IPS DF 6.9 (cell line): ENCODE measurements around the gene OSM.

Experiments
- DNase-seq: peaks from one replicate; pipeline ENCODE4 v3.0.0-alpha.2; 2013; ENCODE audit warnings: low read depth, low spot score
- H3K27ac ChIP-seq: one replicate; pipeline ENCODE4 v1.5.1; 2013; ENCODE audit warnings: low read length, control low read depth
- H3K27me3 ChIP-seq: 2 replicates; pipeline ENCODE4 v1.6.1; 2013; ENCODE audit warnings: mild to moderate bottlenecking, low read length; ENCODE audit not compliant: control insufficient read depth, insufficient read depth
- H3K36me3 ChIP-seq: 2 replicates; pipeline ENCODE4 v1.6.1; 2013; ENCODE audit warnings: low read length; ENCODE audit not compliant: control insufficient read depth, insufficient read depth
- H3K4me1 ChIP-seq: 2 replicates; pipeline ENCODE4 v1.6.1; 2013; ENCODE audit warnings: low read length; ENCODE audit not compliant: control insufficient read depth, insufficient read depth
- H3K4me3 ChIP-seq: 2 replicates; pipeline ENCODE4 v1.5.1; 2013; ENCODE audit warnings: mild to moderate bottlenecking, low read length
- H3K9me3 ChIP-seq: 2 replicates; pipeline ENCODE4 v1.6.1; 2013; ENCODE audit warnings: low read length, inconsistent platforms; ENCODE audit not compliant: control insufficient read depth, insufficient read depth
- WGBS: extraction: QIAGEN DNeasy Blood & Tissue Kit; methylation state at CpG from one replicate; pipeline ENCODE4 v1.1.7; 2013; ENCODE audit warnings: mixed read lengths, missing lambda C conversion rate; ENCODE audit not compliant: insufficient read length, insufficient coverage; 5-methylcytosine and 5-hydroxymethylcytosine counted together

The OSM gene

DNA sequence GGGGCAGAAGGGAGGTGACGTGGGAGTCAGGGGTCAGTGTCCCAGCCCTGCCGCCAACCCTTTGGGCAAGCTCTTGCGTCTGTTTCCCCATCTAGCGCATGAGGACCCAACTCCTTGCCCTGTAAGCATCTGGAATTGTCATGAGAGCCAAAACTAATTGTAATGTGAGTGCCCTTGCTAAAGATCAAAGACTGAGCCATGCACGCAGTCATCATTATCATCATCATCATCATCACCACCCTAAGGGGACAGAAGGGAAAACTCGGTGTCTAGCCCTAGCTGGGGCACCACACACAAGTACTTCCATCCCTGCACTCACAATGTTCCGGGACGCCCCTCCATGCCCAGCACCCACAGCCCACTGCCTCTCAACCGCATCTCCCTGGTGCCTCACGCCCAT is 22.6 kb downstream of the OSM start:
- no peaks in the 10 kb centered on the region for H3K9me3 ChIP-seq
- H3K36me3 ChIP-seq: peaks cover 3% of the 10 kb centered on the region; the same call in 1 of the 2 replicates
- no CpG with 5 or more reads among the region's 10 CpGs for WGBS
- no peak overlapping the region for H3K27ac ChIP-seq
- no peak overlapping the region for H3K4me3 ChIP-seq
- no peaks in the 10 kb centered on the region for H3K27me3 ChIP-seq
- DNase-seq: no peak
- H3K4me1 ChIP-seq: peaks cover 2% of the 10 kb centered on the region

DNA sequence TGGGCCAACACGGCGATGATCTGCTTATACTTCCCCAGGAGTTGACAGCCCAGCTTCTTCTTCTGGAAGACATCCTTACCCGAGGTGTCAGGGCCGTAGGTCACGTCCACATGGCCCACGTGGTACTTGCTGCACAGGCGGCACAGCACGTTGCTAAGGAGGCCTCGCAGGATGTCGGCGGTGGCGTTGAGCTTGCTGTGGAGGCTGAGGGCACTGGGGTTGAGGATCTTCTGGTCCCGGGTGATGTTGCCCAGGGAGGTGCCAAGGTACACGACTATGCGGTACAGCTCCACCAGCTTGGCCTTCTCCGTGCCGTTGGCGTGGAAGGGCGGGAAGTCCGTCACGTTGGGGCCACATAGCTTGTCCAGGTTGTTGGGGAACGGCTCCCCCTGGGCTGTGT is 23.0 kb downstream of the OSM start:
- peaks cover 3% of the 10 kb centered on the region; the same call in 1 of the 2 replicates for H3K36me3 ChIP-seq
- no peaks in the 10 kb centered on the region for H3K9me3 ChIP-seq
- H3K4me3 ChIP-seq: no peak overlapping the region
- no peak overlapping the region for H3K27ac ChIP-seq
- WGBS: no CpG with 5 or more reads among the region's 22 CpGs
- DNase-seq: no peak
- no peaks in the 10 kb centered on the region for H3K27me3 ChIP-seq
- peaks cover 5% of the 10 kb centered on the region for H3K4me1 ChIP-seq

DNA sequence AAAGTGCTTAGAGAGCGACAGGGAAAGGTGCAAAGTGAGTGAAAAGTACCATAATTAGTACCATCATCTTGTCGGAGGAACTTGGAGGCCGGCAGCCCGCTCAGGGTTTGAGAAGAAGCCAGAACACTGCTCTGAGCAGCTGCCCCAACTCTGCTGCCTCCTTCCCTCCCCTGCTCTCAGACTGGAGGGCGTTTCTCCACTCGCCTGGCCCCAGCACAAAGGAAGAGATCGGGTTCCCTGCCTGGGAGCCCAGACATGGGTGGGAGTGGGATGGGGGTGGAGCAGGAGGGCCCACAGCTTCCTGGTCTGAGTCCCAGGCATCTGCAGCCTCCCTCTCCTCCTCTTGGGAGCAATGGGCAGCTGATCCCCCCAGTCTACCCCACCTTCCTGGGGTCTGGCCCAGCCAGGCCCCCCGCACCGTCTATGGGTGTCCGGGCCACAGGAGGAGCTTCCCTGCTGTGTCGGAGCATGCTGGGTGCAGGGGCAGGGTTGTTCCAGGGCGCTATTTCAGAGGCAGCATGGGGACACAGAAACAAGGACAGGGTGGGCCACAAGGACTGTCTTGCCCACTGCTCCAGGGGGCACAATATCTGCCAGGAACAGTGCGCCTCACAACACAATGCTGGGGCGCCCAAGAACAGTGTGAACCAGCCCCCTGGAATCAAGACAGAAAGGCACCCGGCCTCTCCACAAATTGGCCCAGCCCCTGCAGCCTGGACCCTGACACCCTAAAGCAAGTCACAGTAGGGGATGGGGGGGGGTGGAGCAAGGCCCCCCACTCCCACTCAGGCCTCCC is 24.9 kb downstream of the OSM start:
- WGBS: no CpG with 5 or more reads among the region's 15 CpGs
- Histone ChIP-seq H3K27ac (no peak overlapping the region), H3K36me3 (peaks cover 3% of the 10 kb centered on the region; the same call in 1 of the 2 replicates), H3K9me3 (no peaks in the 10 kb centered on the region), H3K27me3 (no peaks in the 10 kb centered on the region), H3K4me1 (peaks cover 5% of the 10 kb centered on the region), H3K4me3 (no peak overlapping the region)
- no peak for DNase-seq

DNA sequence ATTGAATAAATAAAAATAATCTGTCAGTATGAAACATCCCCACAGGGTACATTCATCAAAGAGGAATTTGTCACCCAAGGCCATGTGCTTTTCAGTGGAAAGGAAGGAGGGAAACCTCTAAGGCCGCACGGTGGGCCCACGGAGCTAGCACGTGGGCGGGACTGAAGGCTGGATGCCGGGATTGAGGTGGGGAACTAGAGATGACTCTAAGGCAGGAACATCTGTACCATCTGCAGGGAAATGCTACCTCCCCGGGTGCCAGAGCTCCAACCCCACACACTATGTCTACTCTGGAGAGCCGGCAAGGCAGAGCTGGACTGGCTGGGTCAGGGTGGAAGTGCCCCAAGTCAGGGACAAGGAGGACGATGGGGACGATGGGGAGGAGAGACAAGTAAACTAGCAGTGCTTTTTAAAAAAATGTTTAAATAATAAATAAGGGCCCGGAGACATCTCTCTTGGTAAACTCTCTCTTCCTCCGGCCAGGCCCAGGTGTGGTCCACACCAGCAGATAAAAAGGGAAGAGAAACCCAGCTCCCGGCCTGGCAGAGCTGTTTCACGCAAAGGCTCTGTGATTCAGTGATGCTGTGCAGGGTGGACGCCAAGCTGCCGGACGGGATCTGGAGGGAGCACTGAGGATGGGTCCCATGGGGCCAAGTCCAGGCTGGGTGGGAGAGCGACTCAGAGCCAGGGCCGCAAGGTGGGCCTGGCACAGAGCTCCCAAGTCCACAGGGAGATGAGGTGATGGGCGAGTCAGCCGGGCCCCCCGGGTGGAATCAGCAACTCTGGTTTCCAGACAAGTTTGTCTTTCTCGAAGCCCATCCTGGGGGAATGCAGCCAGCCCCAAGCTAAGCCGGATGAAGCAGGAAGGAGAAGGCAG is 25.9 kb downstream of the OSM start:
- Histone ChIP-seq H3K27ac (no peak overlapping the region), H3K36me3 (peaks cover 3% of the 10 kb centered on the region; the same call in 1 of the 2 replicates), H3K27me3 (no peaks in the 10 kb centered on the region), H3K4me3 (no peak overlapping the region), H3K4me1 (peaks cover 3% of the 10 kb centered on the region), H3K9me3 (no peaks in the 10 kb centered on the region)
- no peak for DNase-seq
- no CpG with 5 or more reads among the region's 24 CpGs for WGBS

DNA sequence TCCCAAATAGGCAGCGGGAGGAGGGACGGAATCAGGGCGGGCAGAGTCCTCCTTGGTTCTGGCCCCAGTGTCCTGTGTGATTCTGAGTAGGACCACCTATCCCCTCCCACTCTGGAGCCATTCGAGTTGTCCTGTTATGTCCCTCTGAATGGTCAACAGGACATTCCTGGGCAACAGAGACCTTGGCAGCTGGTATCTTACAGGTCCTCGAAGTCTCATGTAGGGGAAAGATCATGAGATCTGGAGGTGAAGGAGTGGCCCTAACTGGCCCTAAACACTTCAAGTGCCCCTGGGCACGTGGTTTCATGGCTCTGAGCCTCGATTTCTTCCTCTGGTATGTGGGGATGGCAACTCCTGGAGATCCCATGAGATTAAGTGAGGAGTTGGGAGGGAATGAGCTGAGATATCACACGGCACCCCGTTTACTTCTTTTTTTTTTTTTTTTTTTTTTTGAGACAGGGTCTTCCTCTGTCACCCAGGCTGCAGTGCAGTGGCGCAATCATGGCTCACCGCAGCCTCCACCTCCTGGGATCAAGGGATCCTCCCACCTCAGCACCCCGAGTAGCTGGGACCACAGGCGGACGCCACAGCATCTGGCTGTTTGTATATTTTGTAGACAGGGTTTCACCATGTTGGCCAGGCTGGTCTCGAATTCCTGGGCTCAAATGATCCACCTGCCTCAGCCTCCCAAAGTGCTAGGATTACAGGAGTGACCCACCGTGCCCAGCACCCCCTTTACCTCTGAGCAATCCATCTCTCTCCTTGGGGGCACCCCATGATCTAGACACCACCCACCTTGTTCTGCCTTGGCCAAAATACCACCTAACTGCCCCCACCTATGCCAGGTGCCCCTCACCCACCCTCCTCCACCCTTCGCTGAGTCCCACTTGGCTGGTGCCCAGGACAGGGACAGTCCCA is 26.9 kb downstream of the OSM start:
- no peak for DNase-seq
- no peaks in the 10 kb centered on the region for H3K27me3 ChIP-seq
- no peak overlapping the region for H3K27ac ChIP-seq
- WGBS: no CpG with 5 or more reads among the region's 17 CpGs
- H3K9me3 ChIP-seq: no peaks in the 10 kb centered on the region
- peaks cover 3% of the 10 kb centered on the region; the same call in 1 of the 2 replicates for H3K36me3 ChIP-seq
- H3K4me1 ChIP-seq: peaks cover 4% of the 10 kb centered on the region
- H3K4me3 ChIP-seq: no peak overlapping the region

DNA sequence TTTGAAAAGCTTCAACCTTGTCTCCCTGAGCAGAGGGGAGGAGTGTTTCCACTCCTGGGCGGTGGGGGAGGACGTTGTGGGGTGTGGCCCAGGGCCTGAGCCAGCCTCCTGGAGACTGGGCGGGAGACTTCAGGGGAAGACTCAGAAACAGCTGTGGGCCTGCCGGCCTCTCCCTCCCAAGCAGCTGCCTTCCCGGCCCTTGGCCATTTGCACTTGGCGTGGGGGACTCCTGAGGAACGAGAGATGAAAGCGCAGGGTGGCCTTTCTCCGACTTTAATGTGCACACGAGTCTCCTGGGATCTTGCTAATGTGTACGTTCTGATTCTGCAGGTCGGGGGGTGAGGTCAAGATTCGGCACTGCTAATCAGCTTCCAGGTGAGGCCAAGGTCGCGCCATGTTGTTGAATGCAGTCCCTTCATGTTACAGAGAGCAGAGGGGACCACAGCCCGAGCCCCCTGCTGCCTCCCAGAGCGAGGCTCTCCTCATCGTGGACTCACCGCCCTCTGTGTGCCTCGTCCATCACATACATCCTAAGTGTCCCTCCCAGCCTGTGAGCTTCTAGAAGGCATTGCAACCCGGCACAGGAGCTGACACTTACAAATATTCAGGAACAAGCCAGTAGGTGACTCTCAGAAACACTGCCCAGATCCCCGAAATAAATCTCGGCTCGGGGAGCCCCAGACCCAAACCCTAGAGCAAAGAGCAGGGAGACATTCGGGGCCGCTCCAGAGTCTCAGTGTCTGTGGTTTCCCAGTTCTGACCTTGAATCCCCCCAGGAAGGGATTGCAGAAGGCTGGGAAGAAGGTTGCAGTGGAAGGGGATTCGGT is 27.8 kb downstream of the OSM start:
- Histone ChIP-seq H3K36me3 (peaks cover 3% of the 10 kb centered on the region; the same call in 1 of the 2 replicates), H3K4me3 (no peak overlapping the region), H3K4me1 (peaks cover 4% of the 10 kb centered on the region), H3K27me3 (no peaks in the 10 kb centered on the region), H3K27ac (no peak overlapping the region), H3K9me3 (no peaks in the 10 kb centered on the region)
- no CpG with 5 or more reads among the region's 27 CpGs for WGBS
- no peak for DNase-seq

DNA sequence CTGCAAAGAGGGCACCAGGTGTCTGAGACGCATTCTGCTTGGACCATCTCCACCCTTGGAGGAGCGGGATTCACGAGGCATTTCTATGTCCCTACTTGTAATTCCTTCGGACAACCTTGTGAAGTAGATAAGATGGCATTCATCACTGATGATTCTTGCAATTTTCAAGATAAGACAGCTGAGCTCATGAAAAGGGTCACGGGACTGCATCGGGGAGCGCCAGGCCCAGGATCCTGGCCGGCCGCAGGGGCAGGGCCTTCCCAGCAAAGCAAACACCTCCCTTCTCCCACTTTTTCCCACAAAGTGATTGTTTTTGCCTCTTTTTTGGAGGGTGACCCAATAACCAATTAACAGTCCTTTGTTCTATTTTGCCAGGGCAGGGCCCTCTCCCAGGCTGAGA is 28.5 kb downstream of the OSM start:
- Histone ChIP-seq H3K4me1 (peaks cover 4% of the 10 kb centered on the region), H3K27me3 (no peaks in the 10 kb centered on the region), H3K27ac (no peak overlapping the region), H3K4me3 (no peak overlapping the region), H3K9me3 (no peaks in the 10 kb centered on the region), H3K36me3 (no peaks in the 10 kb centered on the region)
- DNase-seq: no peak
- WGBS: no CpG with 5 or more reads among the region's 9 CpGs

DNA sequence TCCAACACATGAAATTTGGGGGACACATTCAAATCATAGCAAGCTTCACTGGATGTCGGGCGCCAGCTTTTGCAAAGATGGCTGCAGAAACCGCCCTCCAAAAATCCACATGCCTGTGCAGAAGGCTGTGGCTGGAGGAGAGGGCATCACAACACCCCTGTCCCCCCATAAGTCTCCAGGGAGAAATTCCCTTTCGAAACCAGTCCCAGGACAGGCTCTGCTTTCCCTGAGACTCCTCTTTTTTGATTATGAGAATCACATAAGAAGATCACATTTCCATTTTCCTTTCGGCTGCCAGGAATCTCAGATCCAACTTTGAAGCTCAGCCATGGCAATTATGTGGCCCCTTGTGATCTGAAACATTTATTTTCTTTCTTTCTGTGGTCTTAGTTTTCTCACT is 29.8 kb downstream of the OSM start:
- no CpG with 5 or more reads among the region's 5 CpGs for WGBS
- H3K27ac ChIP-seq: no peak overlapping the region

DNA sequence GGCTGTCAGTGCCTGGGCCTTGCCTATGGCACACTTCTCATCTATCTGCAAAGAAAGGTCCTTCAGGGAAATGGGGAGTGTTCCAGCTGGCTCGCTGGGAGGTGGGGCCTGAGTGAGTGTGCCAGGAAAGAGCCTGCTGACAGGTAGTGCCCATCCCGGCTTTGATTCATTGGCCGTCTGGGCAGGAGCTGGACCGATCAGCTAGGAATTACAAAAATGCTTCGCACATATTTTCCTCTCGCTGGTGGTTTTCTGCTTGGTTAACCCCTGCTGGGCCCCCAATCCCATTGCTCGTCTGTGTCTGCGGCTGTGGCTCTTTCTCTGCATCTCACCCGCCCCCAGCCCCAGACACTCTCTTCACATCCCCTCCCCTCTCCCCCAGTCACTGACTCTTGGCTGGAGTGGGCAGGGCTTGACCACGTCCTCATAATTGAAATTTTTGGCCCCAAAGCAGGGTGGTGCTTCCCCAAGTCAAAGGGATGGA is 30.9 kb downstream of the OSM start:
- no peak for DNase-seq
- no peaks in the 10 kb centered on the region for H3K36me3 ChIP-seq
- H3K9me3 ChIP-seq: no peaks in the 10 kb centered on the region
- H3K27ac ChIP-seq: no peak overlapping the region
- no peak overlapping the region for H3K4me3 ChIP-seq
- H3K27me3 ChIP-seq: no peaks in the 10 kb centered on the region
- WGBS: no CpG with 5 or more reads among the region's 10 CpGs
- H3K4me1 ChIP-seq: peaks cover 7% of the 10 kb centered on the region

More for the DNA sequence above, 29.8 kb downstream of the OSM start:
- H3K36me3 ChIP-seq: no peaks in the 10 kb centered on the region
- H3K9me3 ChIP-seq: no peaks in the 10 kb centered on the region
- H3K4me1 ChIP-seq: peaks cover 7% of the 10 kb centered on the region
- H3K4me3 ChIP-seq: no peak overlapping the region
- no peaks in the 10 kb centered on the region for H3K27me3 ChIP-seq
- no peak for DNase-seq
